Measurements from ENCODE around the gene USP50.

- no peak for TF ChIP-seq CTCF (IDR thresholded peaks at IDR 0.05)
- TF ChIP-seq POLR2A (IDR thresholded peaks at IDR 0.05; ENCODE audit: low read depth), result no peak
Observed at GRCh38 chr15:50576166-50576565, 29.7 kb upstream of the USP50 start.
